NCI-H128 (cell line): ENCODE measurements around the gene TMA7B.

ENCODE experiments used
- DNase-seq: peaks from one replicate; lab custom pipeline; 2025; ENCODE audit not compliant: unreplicated experiment; lab: John Stamatoyannopoulos, UW

TMA7B gene

DNA sequence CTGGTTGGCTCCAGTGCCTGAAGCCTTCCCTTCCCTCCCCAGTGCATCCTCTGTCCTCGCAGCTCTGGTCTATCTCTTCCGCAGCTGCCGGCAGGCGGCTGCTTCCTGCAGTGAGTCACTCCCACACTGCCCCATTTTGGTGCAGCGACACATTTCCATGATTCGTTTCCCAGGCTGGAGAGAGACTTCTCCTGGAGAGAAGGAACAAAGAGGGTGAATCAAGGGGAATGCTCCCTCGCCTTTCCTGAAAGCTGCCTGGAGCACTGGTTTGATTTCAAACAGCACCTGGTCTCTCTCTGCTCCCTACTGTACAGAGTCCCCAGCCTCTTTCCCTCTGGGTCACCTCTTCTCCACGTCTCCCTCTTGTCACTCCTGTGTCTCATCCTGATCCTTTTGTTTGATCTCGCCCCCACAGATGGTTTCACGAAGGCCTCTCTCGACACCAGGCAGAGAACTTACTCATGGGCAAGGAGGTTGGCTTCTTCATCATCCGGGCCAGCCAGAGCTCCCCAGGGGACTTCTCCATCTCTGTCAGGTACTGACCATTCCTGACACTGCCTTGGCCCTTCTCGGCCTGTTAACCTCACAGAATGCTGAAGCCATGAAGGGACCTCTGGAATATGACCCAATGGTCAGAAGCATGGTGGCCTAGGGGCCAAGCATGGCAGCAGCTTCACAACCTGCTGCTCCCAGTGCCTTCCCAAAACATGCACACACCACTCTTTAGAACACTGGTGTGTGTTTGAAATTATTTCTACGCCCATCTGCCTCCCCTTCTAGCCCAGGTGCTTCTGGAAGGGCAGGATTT is at the start of gene TMA7B:
TSS of gene TMA7B (plus strand) at position 758 of the 808 bp plus-strand sequence. CDS start 3,978 bp downstream, outside the sequence.
- no peak for DNase-seq

DNA sequence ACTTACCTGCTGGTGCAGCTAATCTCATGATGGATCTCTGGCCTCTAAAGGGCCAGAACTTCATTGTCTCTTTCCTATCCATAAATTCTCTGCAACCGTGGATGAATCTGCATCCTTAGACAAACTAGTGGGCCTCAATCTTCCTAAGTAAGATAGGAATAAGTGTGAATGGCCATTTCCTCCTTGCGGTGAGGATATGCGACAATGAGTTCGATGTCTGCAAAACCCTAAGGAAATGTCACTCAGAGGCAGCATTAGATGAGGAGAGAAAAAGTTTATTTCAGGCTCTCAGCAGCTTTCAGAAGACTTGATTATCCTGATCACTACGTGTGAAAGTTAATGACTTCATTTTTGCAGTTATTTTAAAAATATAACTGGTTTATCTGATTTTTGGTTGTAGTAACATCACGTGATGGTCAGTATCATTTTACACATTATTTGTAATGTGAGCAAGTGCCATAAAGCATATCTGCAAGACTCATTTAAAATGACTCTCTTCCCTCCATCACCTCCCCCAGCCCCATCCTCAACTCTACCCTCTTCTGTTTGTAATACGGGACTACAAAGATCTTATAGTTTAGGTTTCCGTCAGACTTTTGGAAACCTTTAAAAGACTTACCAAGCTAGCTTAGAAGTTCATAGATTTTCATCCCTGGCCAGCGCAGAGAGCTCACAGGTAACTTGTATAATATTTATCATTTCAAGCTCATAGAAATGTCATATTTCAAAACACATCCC is 49.2 kb upstream of the TMA7B start:
- no peak for DNase-seq

DNA sequence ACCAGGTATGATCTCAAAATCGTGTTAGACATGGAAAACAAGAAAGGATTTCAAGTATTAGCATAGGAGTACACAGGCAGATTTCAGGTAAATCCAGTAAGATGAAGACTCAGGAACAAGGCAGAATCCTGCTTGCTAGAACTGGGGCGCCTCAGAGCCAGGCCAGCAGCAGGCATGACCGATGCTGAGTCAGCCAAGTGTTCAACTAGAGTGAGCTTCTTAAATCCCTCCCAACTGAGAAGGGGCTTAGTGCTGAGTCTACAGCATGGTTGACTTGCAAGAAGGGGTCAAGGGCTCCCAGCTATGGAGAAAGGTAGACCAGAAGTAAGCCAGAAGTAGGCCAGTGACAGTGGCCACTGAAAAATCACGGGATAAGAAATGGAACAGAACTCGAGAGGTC is 46.9 kb upstream of the TMA7B start:
- no peak for DNase-seq

DNA sequence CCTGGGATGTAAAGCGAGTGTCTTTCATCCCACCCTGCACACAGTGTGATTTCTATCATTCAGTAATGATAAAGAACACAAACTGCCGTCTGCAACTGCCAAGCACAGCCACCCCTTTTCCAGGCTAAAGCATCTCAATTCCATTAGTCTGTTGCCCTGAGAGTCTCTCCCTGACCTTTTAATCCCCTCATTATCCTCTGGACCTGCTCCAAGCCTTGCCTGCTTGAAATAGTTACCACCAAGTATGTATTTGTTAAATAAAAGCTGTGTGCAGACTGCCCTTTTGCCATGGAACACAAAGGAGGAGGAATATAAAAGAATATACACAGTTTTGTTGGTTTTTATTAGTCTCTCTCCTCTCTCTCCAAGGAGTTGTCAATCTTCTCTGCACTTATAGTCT is 46.3 kb upstream of the TMA7B start:
- no peak for DNase-seq

DNA sequence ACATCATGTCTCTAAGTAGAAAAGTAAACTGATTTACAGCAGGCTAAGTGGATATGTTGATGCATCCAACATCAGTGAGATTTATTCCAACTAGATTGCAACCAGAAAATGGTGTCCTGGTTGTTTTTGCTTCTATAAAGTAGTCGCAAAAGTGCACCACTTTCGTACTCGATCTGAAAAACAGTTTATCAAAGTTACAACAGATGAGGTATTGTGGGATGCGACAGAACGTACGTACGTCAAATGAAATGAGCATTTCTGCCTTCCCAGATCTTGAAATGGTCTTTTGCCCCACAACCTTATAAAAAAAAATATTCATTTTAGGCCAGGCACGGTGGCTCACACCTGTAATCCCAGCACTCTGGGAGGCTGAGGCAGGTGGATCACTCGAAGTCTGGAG is 45.6 kb upstream of the TMA7B start:
- DNase-seq: no peak

DNA sequence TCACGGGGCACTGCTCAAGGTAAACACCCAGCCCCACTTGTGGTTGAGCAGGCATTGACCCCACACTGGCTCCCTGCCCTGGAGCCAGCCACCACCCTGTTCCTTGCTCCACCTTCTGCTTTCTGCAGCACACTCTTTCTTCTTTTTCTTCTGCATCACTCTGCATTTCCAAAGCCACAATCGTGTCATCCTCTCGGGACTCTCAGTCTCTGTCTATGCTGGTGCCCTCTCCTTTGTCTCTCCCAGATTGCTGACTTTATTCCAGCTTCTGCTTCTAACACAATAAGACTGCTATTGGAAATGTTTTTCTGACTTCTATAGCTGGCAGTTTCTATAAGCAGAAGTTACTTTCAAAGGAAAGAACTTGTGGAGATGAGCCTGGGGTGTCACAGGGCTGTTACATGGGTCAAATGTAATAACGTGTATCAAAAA is 44.9 kb upstream of the TMA7B start:
- no peak for DNase-seq

DNA sequence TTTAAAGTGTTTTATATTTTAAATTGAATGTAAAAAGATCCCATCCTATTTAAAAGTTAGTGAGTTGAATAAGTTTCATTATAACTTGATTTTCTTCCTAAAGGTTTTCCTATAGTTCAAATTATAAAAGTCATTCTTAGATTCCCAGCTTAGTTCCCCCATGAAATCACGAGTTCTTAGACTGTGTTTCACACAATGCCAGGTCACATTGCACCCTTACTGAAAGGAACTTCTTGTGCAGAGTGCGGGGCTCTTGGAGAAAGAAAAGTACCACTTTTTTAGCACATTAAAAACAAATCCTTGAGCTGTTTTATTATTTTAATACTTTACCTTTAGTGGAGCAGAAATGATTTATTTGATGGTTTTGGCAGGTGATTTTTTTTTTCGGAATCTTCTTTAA is 43.7 kb upstream of the TMA7B start:
- no peak for DNase-seq

DNA sequence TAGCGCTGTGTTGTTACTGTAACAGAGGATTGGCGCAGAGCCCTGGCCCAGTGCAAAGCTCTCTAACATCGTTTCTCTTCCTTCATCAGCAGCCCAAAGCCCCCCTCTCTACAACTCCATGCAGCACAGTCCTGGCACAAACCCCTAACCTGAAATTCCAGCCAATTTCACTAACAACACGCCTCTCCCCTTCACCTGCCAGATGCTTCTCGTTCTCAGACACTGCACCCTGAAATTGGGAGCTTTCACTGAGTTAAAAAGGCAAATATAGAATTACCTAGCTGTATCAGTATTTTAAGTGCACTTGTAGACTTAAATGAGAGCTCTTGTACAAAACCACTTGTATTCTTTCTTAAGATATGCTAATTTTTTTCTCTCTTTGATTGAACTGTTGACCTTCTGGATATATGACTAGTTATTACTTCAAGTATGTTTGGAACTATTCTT is 43.0 kb upstream of the TMA7B start:
- DNase-seq: no peak

DNA sequence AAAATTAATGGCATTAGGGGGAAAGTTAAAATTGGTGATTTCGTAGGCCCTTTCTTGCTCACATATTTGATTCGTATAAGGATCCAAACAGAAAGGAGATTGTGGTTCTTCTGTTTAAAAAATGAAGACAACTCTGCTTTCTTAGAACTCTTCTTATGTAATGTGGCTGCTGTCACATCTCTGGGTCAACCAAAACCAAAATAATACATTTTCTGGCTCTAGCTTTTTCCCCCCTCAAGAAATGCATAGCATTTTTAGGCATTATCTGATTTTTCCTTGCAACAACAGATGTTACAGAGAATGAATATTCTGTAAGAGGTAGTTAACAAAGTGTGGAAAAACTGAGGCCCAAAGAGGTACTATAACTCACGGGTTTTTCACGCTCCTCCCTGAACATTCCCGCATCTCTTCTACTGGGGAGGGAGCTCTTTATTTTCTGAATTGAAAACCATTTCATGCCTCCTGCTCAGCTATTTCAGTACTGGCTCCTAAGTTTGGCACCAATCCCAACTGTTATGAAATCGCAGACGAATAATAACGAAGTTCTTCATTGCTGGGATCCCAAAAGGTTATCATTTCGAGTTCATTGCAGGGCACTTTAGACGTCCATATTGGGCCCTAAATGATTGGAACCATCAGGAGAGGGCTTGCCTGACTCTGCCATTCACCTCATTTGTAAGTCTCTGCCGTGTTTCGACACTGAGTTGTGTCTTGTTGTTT is 42.3 kb upstream of the TMA7B start:
- DNase-seq: no peak

DNA sequence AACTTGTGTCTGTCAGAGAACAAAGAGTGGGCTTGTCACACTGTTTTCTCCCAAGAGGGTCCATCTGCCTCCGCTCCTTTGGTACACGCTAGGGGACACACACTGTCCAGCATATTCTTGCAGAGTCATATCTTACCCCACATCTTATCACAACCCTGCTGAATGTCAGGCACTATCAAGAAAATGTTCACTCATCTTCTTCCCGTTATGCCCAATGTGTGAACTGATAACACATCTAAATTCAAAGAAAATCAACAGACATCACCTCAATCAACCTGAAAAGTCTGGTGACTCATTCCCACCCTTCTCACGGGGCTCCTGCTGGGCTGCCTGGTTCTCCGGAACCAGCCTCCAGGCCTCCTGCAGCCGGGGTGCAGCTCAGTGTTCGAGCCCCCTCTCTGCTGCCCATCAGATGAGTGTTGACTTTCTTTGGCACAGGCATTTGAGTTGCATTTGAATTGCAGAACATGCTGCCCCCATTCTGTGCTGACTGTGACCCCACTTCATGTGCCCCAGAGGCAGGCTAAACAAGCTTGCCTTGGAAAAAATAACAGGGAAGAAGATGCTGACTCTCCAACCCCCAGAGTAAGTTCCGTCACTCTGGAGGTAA is 40.0 kb upstream of the TMA7B start:
- no peak for DNase-seq

DNA sequence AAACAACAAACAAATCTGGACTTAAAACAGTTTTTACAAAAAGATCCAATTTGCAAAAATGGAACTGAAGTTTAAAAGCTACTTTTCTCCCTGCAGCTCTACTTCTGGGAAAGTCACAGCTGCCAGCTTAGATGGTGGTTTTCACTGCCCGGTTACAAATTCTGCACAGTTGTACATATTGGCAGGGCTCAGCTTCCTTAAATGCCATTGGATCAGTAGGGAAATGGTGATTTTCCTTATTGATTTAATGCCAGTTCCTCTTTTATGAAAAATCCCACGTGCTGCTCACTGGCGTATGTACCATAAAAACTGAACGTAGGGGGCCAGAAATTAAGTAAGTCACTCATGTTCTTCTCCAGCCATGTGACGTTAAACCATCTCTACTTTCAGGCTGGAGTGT is 36.5 kb upstream of the TMA7B start:
- no peak for DNase-seq

DNA sequence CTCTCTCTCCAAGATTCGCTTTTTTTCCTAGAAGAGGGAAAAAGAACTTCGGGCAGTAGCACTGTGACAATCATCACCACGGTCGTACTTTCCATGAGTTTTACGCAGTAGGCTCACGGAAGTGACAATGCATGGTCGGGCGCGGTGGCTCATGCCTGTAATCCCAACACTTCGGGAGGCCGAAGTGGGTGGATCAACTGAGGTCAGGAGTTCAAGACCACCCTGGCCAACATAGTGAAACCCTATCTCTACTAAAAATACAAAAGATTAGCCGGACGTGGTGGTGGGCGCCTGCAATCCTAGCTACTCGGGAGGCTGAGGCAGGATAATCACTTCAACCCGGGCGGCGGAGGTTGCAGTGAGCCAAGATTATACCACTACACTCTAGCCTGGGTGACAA is 35.9 kb upstream of the TMA7B start:
- no peak for DNase-seq

DNA sequence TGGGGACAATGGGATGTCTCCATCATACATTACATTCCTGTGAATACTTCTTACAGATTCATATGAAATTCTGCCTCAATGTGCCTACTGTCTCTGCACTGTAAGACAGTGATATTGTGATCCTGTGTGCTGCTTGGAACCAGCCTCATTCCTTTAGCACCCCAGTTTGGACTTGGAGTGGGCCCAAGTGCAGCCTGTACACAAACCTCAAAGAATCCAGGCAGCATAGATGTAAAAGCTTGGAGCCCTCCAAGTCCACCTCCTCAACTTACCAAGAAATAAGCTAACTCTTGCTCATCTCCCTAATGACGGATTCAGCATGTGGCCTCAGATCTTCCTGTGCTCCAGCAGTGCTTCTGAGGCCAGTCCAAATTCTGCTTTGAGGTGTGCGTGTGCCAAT is 34.9 kb upstream of the TMA7B start:
- DNase-seq: no peak

DNA sequence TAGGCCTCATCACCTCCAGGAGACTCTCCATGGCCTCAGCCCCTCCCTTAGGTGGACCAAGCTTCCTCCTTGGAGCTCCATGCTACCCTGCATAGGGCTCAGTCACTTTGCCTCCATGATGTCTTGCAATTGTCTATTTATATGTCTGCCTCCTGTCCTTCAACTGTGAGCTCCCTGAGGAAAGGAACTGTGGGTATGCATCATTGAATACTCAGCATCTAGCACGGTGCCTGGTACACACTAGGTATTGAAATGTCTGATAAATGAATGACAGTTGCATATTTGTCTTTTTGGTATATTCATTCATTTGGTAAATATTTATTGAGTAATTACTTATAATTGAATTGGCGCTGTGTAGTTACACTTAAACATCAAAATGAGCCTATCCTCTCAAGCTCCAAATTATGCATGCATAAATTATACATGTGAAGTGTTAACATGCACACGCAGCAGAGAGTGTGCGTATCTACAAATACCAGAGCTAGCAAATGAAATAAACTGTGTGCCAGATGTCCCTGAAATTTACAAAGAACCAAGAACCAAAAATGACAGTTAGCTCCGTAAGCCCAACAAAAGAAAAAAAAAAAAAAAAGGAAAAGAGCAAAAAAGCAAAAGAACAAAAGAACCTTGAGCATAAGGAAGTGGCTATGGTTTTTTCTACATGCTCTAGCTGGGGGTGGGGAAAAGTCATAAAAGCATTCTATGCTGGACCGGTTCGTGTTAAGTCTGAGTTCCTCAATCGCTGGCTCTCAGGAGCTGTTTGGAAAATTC is 34.1 kb upstream of the TMA7B start:
- no peak for DNase-seq

DNA sequence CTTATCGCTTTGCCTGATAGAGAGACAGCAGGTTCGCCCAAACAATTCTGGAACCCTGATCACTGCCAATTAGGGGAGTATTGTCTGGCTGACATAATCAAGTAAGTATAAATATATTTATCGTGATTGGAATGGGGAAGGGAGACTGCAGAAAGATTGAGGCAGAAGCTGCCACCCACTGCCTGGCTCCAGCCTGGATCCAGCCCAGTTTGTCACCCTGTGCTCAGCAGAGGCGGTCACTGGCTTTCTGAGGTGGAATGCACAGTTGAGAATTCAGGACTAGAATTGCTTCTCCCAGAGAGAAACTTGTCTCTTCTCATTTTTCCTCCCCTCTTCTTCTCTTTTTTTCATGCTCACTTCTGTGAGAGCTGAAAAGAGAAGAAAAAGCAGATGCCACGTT is 33.4 kb upstream of the TMA7B start:
- DNase-seq: no peak

DNA sequence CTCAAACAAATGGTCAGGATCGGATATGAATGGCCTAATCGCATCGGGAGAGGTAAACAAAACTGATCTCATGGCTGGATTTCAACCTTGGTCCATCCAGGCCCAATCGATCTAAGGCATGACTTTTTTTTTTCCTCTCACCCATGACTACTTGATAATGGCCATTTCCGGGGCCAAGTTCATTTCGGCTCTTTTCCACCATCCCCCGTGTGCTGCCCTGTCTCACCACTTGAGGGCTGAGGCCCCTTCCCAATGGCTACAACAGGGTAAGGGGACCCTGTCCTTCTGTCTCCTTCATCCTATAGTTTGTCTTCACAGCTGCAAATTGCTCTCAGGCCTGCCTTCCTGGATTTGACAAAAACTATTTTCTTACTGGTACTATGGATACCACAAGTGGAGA is 32.7 kb upstream of the TMA7B start:
- DNase-seq: no peak

DNA sequence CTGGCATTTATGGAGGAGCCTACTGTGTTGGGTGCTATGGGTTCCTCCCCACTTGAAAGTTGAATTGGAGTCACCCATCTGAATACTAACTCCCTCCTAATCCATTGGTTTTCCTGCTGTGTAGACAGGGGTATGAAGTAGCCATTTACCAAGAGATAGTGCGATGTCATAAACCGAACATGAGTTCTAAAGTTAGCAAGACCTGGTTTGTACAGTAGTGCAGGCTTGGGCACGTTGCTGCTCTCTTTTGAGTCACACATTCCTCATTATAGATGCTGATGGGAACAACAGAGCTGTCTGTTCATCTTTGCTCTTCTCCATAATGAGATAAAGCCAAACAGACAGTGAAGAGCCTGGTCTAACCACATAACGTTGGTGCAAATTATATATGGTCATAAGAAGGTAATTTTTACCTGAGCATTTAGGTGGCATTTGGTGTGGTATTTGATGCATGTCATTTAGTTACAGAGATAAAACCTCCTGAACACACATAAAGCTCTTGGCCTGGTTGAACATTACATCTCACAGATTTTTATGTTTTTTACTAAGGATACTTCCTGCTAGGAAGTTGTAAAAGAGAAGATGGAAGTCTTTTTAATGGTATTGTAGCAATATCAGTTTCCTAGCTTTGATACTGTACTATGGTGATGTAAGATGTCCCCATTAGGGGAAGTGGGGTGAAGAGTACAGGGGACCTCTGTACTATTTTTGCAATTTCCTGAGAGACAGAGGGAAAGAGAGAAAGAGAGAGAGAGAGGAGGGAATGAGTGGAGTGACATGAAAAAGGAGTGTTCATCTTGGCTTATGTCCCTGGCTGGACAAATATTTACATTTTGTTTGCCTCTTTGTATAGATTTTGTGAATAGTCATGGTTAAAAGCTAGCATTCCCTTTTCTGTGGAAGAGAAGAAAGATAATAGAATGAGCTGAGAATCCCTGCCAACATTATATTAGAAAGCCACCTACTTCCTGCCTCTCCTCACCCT is 31.4 kb upstream of the TMA7B start:
- DNase-seq: no peak

DNA sequence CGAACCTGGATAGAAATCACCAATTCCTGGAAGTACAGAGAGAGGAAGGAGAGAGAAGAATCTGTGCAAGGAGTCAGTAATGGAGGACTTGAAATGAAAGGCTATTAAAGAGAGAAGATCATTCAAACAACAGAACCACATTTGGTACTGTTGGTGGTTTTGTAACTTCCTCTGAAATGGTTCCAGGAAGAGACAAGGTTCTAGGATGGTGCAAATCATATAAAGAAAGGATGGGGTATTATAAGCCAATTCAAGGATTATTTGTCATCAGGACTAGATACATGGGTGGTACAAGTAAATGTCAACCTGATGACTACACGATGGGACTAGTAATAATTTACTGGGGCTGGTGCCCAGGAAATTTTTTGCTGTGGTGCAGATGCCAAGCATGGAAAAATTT is 28.9 kb upstream of the TMA7B start:
- no peak for DNase-seq

DNA sequence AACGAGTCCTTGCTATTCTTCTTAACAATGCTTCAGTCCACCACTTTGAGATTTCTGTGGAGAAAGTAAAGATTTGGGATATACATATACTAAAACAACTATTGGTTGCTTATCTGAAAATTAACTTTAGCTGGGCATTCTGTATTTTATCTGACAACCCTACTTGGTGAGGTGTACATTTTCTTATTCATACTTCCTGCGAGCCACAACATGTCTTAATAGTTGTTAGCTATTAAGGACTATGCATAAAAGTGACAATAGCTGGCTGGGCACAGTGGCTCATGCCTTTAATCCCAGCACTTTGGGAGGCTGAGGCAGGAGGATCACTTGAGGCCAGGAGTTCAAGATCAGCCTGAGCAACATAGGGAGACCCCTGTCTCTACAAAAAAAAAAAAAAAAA is 28.0 kb upstream of the TMA7B start:
- DNase-seq: no peak
